ENCODE results near the gene ACVR1.

ACVR1 gene

GRCh38 chr2:157743051-157743450 is 133.1 kb downstream of the ACVR1 start:
- no peak for TF ChIP-seq CTCF (IDR thresholded peaks at IDR 0.05; ENCODE audit: low read depth, low read length)
- DNase-seq (ENCODE audit: extremely low read depth, low read depth) = no peak

- DNase-seq (ENCODE audit: extremely low read depth, low read depth) = no peak
- TF ChIP-seq CTCF (IDR thresholded peaks at IDR 0.05; ENCODE audit: low read depth, low read length) = no peak
Measured at GRCh38 chr2:157741819-157742484, 134.2 kb downstream of the ACVR1 start.

GRCh38 chr2:157737656-157738055 is 138.5 kb downstream of the ACVR1 start:
- no peak for TF ChIP-seq CTCF (IDR thresholded peaks at IDR 0.05; ENCODE audit: low read depth, low read length)
- no peak for DNase-seq (ENCODE audit: extremely low read depth, low read depth)

- DNase-seq (ENCODE audit: extremely low read depth, low read depth) = no peak
- no peak for TF ChIP-seq CTCF (IDR thresholded peaks at IDR 0.05; ENCODE audit: low read depth, low read length)
Measured at GRCh38 chr2:157735532-157735931, 140.6 kb downstream of the ACVR1 start.

GRCh38 chr2:157733263-157733662 is 142.9 kb downstream of the ACVR1 start:
- TF ChIP-seq CTCF (IDR thresholded peaks at IDR 0.05; ENCODE audit: low read depth, low read length) = no peak
- DNase-seq (ENCODE audit: extremely low read depth, low read depth) = no peak

GRCh38 chr2:157732596-157732995 is 143.5 kb downstream of the ACVR1 start:
- no peak for DNase-seq (ENCODE audit: extremely low read depth, low read depth)
- TF ChIP-seq CTCF (IDR thresholded peaks at IDR 0.05; ENCODE audit: low read depth, low read length) = no peak

GRCh38 chr2:157727693-157728092 is 148.4 kb downstream of the ACVR1 start:
- no peak for TF ChIP-seq CTCF (IDR thresholded peaks at IDR 0.05; ENCODE audit: low read depth, low read length)
- DNase-seq (ENCODE audit: extremely low read depth, low read depth) = no peak
